ENCODE measurements around the gene USP6NL.

The USP6NL gene

GRCh38 chr10:11612021-11613001, 861 bp upstream of the USP6NL start:
- TF ChIP-seq CTCF (IDR thresholded peaks at IDR 0.05; ENCODE audit: low read depth, low read length), result no peak
- no peak for DNase-seq
- Histone ChIP-seq H3K9me3 (no peaks in the 10 kb centered on the region), H3K4me3 (ENCODE audit: low read depth, low read length) (peak overlapping the region; percentile 89), H3K36me3 (no peaks in the 10 kb centered on the region; the same call in 1 of the 2 replicates), H3K4me1 (no peaks in the 10 kb centered on the region), H3K27me3 (no peaks in the 10 kb centered on the region)

- H3K4me1 ChIP-seq, result no peaks in the 10 kb centered on the region
- H3K9me3 ChIP-seq, result no peaks in the 10 kb centered on the region
- DNase-seq, result no peak
- H3K27me3 ChIP-seq, result no peaks in the 10 kb centered on the region
- peak overlapping the region; percentile 89 for H3K4me3 ChIP-seq (ENCODE audit: low read depth, low read length)
- H3K36me3 ChIP-seq, result no peaks in the 10 kb centered on the region; the same call in 1 of the 2 replicates
- no peak for TF ChIP-seq CTCF (IDR thresholded peaks at IDR 0.05; ENCODE audit: low read depth, low read length)
These were observed 613 bp downstream of the USP6NL start for GRCh38 chr10:11610826-11611247.

GRCh38 chr10:11610166-11610825, 1.2 kb downstream of the USP6NL start:
- DNase-seq, result no peak
- no peaks in the 10 kb centered on the region; the same call in 1 of the 2 replicates for H3K36me3 ChIP-seq
- no peaks in the 10 kb centered on the region for H3K27me3 ChIP-seq
- no peaks in the 10 kb centered on the region for H3K9me3 ChIP-seq
- no peak for TF ChIP-seq CTCF (IDR thresholded peaks at IDR 0.05; ENCODE audit: low read depth, low read length)
- H3K4me3 ChIP-seq (ENCODE audit: low read depth, low read length), result peak overlapping the region; percentile 89
- H3K4me1 ChIP-seq, result no peaks in the 10 kb centered on the region

- no peak for TF ChIP-seq CTCF (IDR thresholded peaks at IDR 0.05; ENCODE audit: low read depth, low read length)
- Histone ChIP-seq H3K9me3 (no peaks in the 10 kb centered on the region), H3K36me3 (no peaks in the 10 kb centered on the region; the same call in 1 of the 2 replicates), H3K4me1 (no peaks in the 10 kb centered on the region), H3K4me3 (ENCODE audit: low read depth, low read length) (no peak overlapping the region; the same call in 1 of the 2 replicates), H3K27me3 (no peaks in the 10 kb centered on the region)
- no peak for DNase-seq
These were observed 1.9 kb downstream of the USP6NL start for GRCh38 chr10:11609492-11610093.

GRCh38 chr10:11609052-11609451, 2.4 kb downstream of the USP6NL start:
- no peak for DNase-seq
- H3K9me3 ChIP-seq, result no peaks in the 10 kb centered on the region
- H3K4me3 ChIP-seq (ENCODE audit: low read depth, low read length), result no peak overlapping the region
- H3K36me3 ChIP-seq, result no peaks in the 10 kb centered on the region; the same call in 1 of the 2 replicates
- no peak for TF ChIP-seq CTCF (IDR thresholded peaks at IDR 0.05; ENCODE audit: low read depth, low read length)
- H3K27me3 ChIP-seq, result no peaks in the 10 kb centered on the region
- H3K4me1 ChIP-seq, result no peaks in the 10 kb centered on the region

Data from BE2C (cell line).